ENCODE data around the gene OOEP.

The OOEP gene

GRCh38 chr6:73362869-73363536, 6.7 kb downstream of the OOEP start:
- TF ChIP-seq ZNF623 (tag by site-specific recombination; IDR thresholded peaks at IDR 0.05) (no peak), BCL11B (tag by site-specific recombination; IDR thresholded peaks at IDR 0.05; ENCODE audit: low read depth) (no peak), YY2 (tag by site-specific recombination; IDR thresholded peaks at IDR 0.05) (no peak), ZNF366 (tag by site-specific recombination; conservative IDR thresholded peaks at IDR 0.05) (no peak), ZNF280D (tag by site-specific recombination; IDR thresholded peaks at IDR 0.05) (no peak), HIC1 (tag by site-specific recombination; IDR thresholded peaks at IDR 0.05) (no peak), ZNF621 (tag by site-specific recombination; IDR thresholded peaks at IDR 0.05) (no peak)
- H3K4me1 ChIP-seq (ENCODE audit: control insufficient read depth, insufficient read depth, low read length) = no peaks in the 10 kb centered on the region
- ChIA-PET POLR2A (no interaction called here), CTCF (no interaction called here)
- no peaks in the 10 kb centered on the region for H3K9me3 ChIP-seq (ENCODE audit: control insufficient read depth, insufficient read depth, low read depth, low read length)
- H3K4me3 ChIP-seq (ENCODE audit: low read depth, low read length) = no peak overlapping the region
- no peaks in the 10 kb centered on the region for H3K36me3 ChIP-seq (ENCODE audit: control insufficient read depth in 2 of 2, insufficient read depth in 1 of 2, low read length in 2 of 2)
- no peak overlapping the region for H3K27ac ChIP-seq (ENCODE audit: extremely low read depth, low read depth, low read length)

- Histone ChIP-seq H3K36me3 (ENCODE audit: control insufficient read depth in 2 of 2, insufficient read depth in 1 of 2, low read length in 2 of 2) (no peaks in the 10 kb centered on the region), H3K4me3 (ENCODE audit: low read depth, low read length) (no peak within 1 kb of the TSS), H3K4me1 (ENCODE audit: control insufficient read depth, insufficient read depth, low read length) (no peaks in the 10 kb centered on the region), H3K27ac (ENCODE audit: extremely low read depth, low read depth, low read length) (no peak within 1 kb of the TSS), H3K9me3 (ENCODE audit: control insufficient read depth, insufficient read depth, low read depth, low read length) (no peaks in the 10 kb centered on the region)
- TF ChIP-seq SCRT2 (tag by site-specific recombination; IDR thresholded peaks at IDR 0.05) (no peak), ZNF658 (tag by site-specific recombination; IDR thresholded peaks at IDR 0.05) (no peak), SP7 (tag by site-specific recombination; IDR thresholded peaks at IDR 0.05) (no peak), ZNF600 (tag by site-specific recombination; IDR thresholded peaks at IDR 0.05) (no peak), ZNF26 (tag by site-specific recombination; IDR thresholded peaks at IDR 0.05) (no peak), PATZ1 (tag by site-specific recombination; IDR thresholded peaks at IDR 0.05) (no peak), ZNF146 (tag by site-specific recombination; IDR thresholded peaks at IDR 0.05) (no peak), ZNF776 (tag by site-specific recombination; IDR thresholded peaks at IDR 0.05; ENCODE audit: borderline replicate concordance) (no peak), ZNF571 (tag by site-specific recombination; IDR thresholded peaks at IDR 0.05) (no peak), ZNF639 (tag by site-specific recombination; IDR thresholded peaks at IDR 0.05) (no peak), ZNF707 (tag by site-specific recombination; IDR thresholded peaks at IDR 0.05) (no peak), HOXA7 (CRISPR knock-in tag; IDR thresholded peaks at IDR 0.05; ENCODE audit: borderline replicate concordance) (no peak), ZNF423 (tag by site-specific recombination; IDR thresholded peaks at IDR 0.05) (no peak)
- POLR2A ChIA-PET = no interaction called here
- CTCF ChIA-PET = no interaction called here
Observed at GRCh38 chr6:73362358-73362757, 7.3 kb downstream of the OOEP start, which contains the start of gene KHDC3L. Gene KHDC3L, plus strand, starts transcription at chr6:73362658. Its CDS starts 72 bp downstream, at chr6:73362730.
